HepG2 (cell line): Measurements from ENCODE around the gene CNTF. TPM values are rescaled to one million over a fixed set of nuclear protein-coding genes. Genes with fewer than 3 reads are reported as not detected.

Experiments used
- ATAC-seq: fragments of 200-7000 bp; cut with Tn5 transposase; 3 replicates; pipeline ENCODE4 v1.9.1; 2020; ENCODE audit warnings: mild to moderate bottlenecking, moderate library complexity
- BruUV-seq: library from RNA; stranded (reverse); fragments of 400-500 nt; replicated peaks from 2 replicates; lab custom pipeline; 2021; lab: Mats Ljungman, UMichigan
- CTCF ChIA-PET: fragments of 300-600 bp; formaldehyde crosslinking; extraction: SDS; loops from one replicate; lab custom pipeline; 2021; ENCODE audit warnings: low total read pairs, inconsistent platforms, low intra/inter-chr PET ratio; lab: Yijun Ruan, JAX
- POLR2A ChIA-PET: fragments of 350-600 bp; sonication (Branson Sonifier 250); formaldehyde crosslinking; loops from one replicate; lab custom pipeline; 2020; ENCODE audit warnings: antibody characterized with exemption, inconsistent platforms; lab: Yijun Ruan, JAX
- DNase-seq: peaks from one replicate; pipeline ENCODE4 v3.0.0-alpha.2; 2015; ENCODE audit warnings: low spot score
- FAIRE-seq: peaks from 3 replicates; lab custom pipeline; 2011; peaks lifted over from hg19 to GRCh38; lab: Jason Lieb, UNC
- H2AFZ ChIP-seq: one replicate; pipeline ENCODE4 v1.6.1; 2011; ENCODE audit warnings: low read length, inconsistent platforms
- H3K27ac ChIP-seq: fragments of 300-600 bp; 3 replicates; pipeline ENCODE4 v1.8.0; 2011; ENCODE audit warnings: mixed run types, mild to moderate bottlenecking, mixed read lengths, low read length, inconsistent platforms; ENCODE audit not compliant: insufficient read depth; ENCODE audit errors: extremely low read length
- H3K27me3 ChIP-seq, 2 experiments: fragments of 200-600 bp in 1 of 2; 2 replicates in 1 of 2; 3 replicates in 1 of 2; pipeline versions ENCODE4 v1.6.0 to v1.8.0; 2011; ENCODE audit warnings: low read length in 2 of 2, mild to moderate bottlenecking in 2 of 2, moderate library complexity in 2 of 2, inconsistent platforms in 1 of 2; ENCODE audit not compliant: insufficient read depth in 2 of 2, control insufficient read depth in 1 of 2
- H3K36me3 ChIP-seq, 2 experiments: fragments of 200-600 bp in 1 of 2; replicated peaks in 1 of 2; 2 replicates in 1 of 2; 3 replicates in 1 of 2; pipeline versions ENCODE4 v1.5.1 to v1.8.0; 2011; ENCODE audit warnings: low read length in 2 of 2, inconsistent platforms in 1 of 2; ENCODE audit not compliant: insufficient read depth in 2 of 2, control insufficient read depth in 1 of 2
- H3K4me1 ChIP-seq: 2 replicates; pipeline ENCODE4 v1.5.1; 2012; ENCODE audit warnings: low read length, inconsistent platforms; ENCODE audit not compliant: insufficient read depth
- H3K4me2 ChIP-seq: 2 replicates; pipeline ENCODE4 v1.6.0; 2011; ENCODE audit warnings: low read depth, low read length, inconsistent platforms
- H3K4me3 ChIP-seq, 3 experiments: fragments of 200-600 bp in 1 of 3; sonication (generic), shearing (Covaris generic) in 1 of 3; replicated peaks in 1 of 3; 2 replicates each; pipeline ENCODE4 v1.5.1; 2011 to 2016; ENCODE audit warnings: low read length in 3 of 3, inconsistent platforms in 2 of 3, low read depth in 2 of 3, mild to moderate bottlenecking in 2 of 3, control low read depth in 1 of 3, mixed read lengths in 1 of 3; ENCODE audit not compliant: insufficient read depth in 1 of 3
- H3K79me2 ChIP-seq: one replicate; pipeline ENCODE4 v1.6.1; 2011; ENCODE audit warnings: low read length, inconsistent platforms; ENCODE audit not compliant: insufficient read depth
- H3K9ac ChIP-seq: 2 replicates; pipeline ENCODE4 v1.6.0; 2011; ENCODE audit warnings: mild to moderate bottlenecking, low read depth, low read length, inconsistent platforms; ENCODE audit not compliant: insufficient read depth
- H3K9me3 ChIP-seq: 2 replicates; pipeline ENCODE4 v1.5.1; 2012; ENCODE audit warnings: mild to moderate bottlenecking, low read length
- H4K20me1 ChIP-seq: 2 replicates; pipeline ENCODE4 v1.6.0; 2011; ENCODE audit warnings: inconsistent platforms, mild to moderate bottlenecking, low read length, moderate library complexity; ENCODE audit not compliant: insufficient read depth
- ARHGAP35 ChIP-seq: sonication (generic); formaldehyde crosslinking; IDR thresholded peaks from 2 replicates; pipeline ENCODE4 v1.9.0; 2022; ENCODE audit warnings: mild to moderate bottlenecking, inconsistent platforms, moderate library complexity, missing genetic modification reagents, borderline replicate concordance
- HDAC2 ChIP-seq: sonication (generic); formaldehyde crosslinking; IDR thresholded peaks from 2 replicates; pipeline ENCODE4 v1.4.0; 2020; ENCODE audit warnings: missing genetic modification reagents
- KMT2A ChIP-seq: sonication (generic); formaldehyde crosslinking; IDR thresholded peaks from 2 replicates; pipeline ENCODE4 v1.4.0; 2020; ENCODE audit warnings: missing genetic modification reagents
- MZF1 ChIP-seq: sonication (generic); formaldehyde crosslinking; IDR thresholded peaks from 2 replicates; pipeline ENCODE4 v1.8.1; 2023; ENCODE audit warnings: mild to moderate bottlenecking, missing genetic modification reagents, borderline replicate concordance
- SP4 ChIP-seq: sonication (generic); formaldehyde crosslinking; IDR thresholded peaks from 2 replicates; pipeline ENCODE4 v1.8.1; 2023; ENCODE audit warnings: mild to moderate bottlenecking, missing genetic modification reagents
- TCF7 ChIP-seq: sonication (generic); IDR thresholded peaks from 2 replicates; pipeline ENCODE4 v1.6.1; 2016; ENCODE audit warnings: antibody characterized with exemption, low read depth
- TEAD2 ChIP-seq: sonication (generic); formaldehyde crosslinking; IDR thresholded peaks from 2 replicates; pipeline ENCODE4 v1.9.0; 2021; ENCODE audit warnings: missing genetic modification reagents
- ZBTB10 ChIP-seq: sonication (generic); formaldehyde crosslinking; IDR thresholded peaks from 2 replicates; pipeline ENCODE4 v1.4.0; 2020; ENCODE audit warnings: missing genetic modification reagents, borderline replicate concordance
- ZNF605 ChIP-seq: sonication (generic); formaldehyde crosslinking; IDR thresholded peaks from 2 replicates; pipeline ENCODE4 v1.8.0; 2022; ENCODE audit warnings: mild to moderate bottlenecking, missing genetic modification reagents
- WGBS: methylation state at CpG from one replicate; pipeline ENCODE4 v1.1.6; 2017; ENCODE audit warnings: low lambda C conversion rate; 5-methylcytosine and 5-hydroxymethylcytosine counted together
- in situ Hi-C: cut with HindIII; loops from 2 replicates; pipeline ENCODE4 v1.10.0; 2017; ENCODE audit warnings: low pct_unique_long_range_greater_than_20kb; ENCODE audit not compliant: extremely low pct_ligation_motif_present
- intact Hi-C: fragments of 100-400 bp; cut with micrococcal nuclease; formaldehyde crosslinking; loops from one replicate; pipeline ENCODE4 v1.10.0; 2022; ENCODE audit not compliant: unreplicated experiment
- polyA plus RNA-seq, 8 experiments: library from polyadenylated mRNA; depleted of rRNA in 3 of 8; stranded (reverse) in 7 of 8; unstranded in 1 of 8; fragments of >200 nt; fragmentation: Illumina TruSeq in 4 of 8; extraction: Trizol in 4 of 8; gene quantifications; 2 replicates each; pipeline versions ENCODE4 v1.2.1 to v1.2.3, GENCODE V29; 2011 to 2016; ENCODE audit warnings: low read depth in 4 of 8, missing spikeins in 1 of 8, mixed read lengths in 1 of 8; ENCODE audit not compliant: insufficient read depth in 1 of 8
- total RNA-seq, 5 experiments: library from RNA; depleted of rRNA; stranded (reverse); fragments of >200 nt; fragmentation: Illumina TruSeq; extraction: Trizol; gene quantifications; 2 replicates each; pipeline ENCODE4 v1.2.3, GENCODE V29; 2016; ENCODE audit warnings: low read depth in 1 of 5
- TF ChIP-seq, protein P1 (sequence below): IDR thresholded peaks from 2 replicates; pipeline ENCODE4 v1.6.1; 2016; ENCODE audit warnings: mild to moderate bottlenecking, missing biosample characterization, missing genetic modification reagents
- TF ChIP-seq, protein P2 (sequence below): sonication (generic); formaldehyde crosslinking; IDR thresholded peaks from 2 replicates; pipeline ENCODE4 v1.8.1; 2023; ENCODE audit warnings: mild to moderate bottlenecking, missing genetic modification reagents

CNTF gene
- total and polyA plus RNA-seq, 2 of the 13 experiments (the other 11 are each of a cell fraction or from before 2014, with no cell fraction given): 0.51 to 2.3 TPM

DNA sequence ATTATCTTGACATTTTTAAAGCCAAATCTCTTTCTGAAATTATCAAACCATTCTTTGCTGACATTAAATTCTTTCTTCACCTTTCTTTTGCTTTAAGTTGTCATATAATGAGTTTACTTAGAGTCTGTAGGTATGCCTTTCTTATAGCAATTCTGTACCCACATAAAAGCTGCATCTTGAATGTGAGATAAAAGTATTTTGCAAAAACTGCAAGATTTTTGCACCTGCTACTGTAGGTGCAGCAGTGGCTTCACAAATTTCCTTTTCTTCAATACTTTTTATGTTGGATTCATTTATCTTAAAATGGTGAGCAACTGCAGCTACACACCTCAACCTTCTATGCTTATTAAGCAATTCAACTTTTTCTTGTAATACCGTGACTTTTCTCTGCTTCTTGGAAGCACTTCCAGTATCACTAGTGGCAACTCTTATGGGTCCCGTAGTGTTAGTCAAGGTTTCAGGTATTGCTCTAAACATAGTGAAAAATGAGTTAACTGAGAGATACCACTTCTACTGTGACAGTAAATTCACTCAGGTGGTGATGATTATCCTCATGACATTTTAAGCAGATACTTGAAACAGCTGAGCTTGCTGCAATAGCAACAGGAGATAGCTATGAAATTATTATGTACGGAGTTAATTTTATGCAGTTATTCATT lies 24.9 kb upstream of the CNTF start:
- intact Hi-C loops: no loop called here
- ATAC-seq: no peak
- no peak for FAIRE-seq
- Histone ChIP-seq H3K4me2 (no peak overlapping the region), H4K20me1 (peaks cover 16% of the 10 kb centered on the region), H3K9ac (no peak overlapping the region), H3K79me2 (peaks cover 93% of the 10 kb centered on the region), H3K4me3 (no peak overlapping the region), H2AFZ (no peak overlapping the region), H3K9me3 (no peaks in the 10 kb centered on the region), H3K36me3 (peaks cover 2 to 15% of the 10 kb centered on the region in 2 experiments), H3K27ac (no peak overlapping the region), H3K4me1 (peaks cover 52% of the 10 kb centered on the region), H3K27me3 (no peaks in the 10 kb centered on the region)
- ChIA-PET CTCF (no interaction called here), POLR2A (no interaction called here)
- no TSS peak for BruUV-seq
- 94% methylated on average over 3 of the region's 3 CpGs for WGBS
- no peak for DNase-seq
- TF ChIP-seq ZBTB10 (no peak), MZF1 (CRISPR knock-in tag) (no peak), SP4 (no peak), TEAD2 (CRISPR knock-in tag) (no peak), TCF7 (no peak), HDAC2 (CRISPR knock-in tag) (no peak), ZNF605 (CRISPR knock-in tag) (no peak), KMT2A (no peak), ARHGAP35 (CRISPR knock-in tag) (no peak)
- TF ChIP-seq, protein P1, sequence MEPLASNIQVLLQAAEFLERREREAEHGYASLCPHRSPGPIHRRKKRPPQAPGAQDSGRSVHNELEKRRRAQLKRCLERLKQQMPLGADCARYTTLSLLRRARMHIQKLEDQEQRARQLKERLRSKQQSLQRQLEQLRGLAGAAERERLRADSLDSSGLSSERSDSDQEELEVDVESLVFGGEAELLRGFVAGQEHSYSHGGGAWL: no peak
- TF ChIP-seq, protein P2, sequence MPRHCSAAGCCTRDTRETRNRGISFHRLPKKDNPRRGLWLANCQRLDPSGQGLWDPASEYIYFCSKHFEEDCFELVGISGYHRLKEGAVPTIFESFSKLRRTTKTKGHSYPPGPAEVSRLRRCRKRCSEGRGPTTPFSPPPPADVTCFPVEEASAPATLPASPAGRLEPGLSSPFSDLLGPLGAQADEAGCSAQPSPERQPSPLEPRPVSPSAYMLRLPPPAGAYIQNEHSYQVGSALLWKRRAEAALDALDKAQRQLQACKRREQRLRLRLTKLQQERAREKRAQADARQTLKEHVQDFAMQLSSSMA (CRISPR knock-in tag): no peak
- in situ Hi-C loops: no loop called here
